CD4-positive, alpha-beta T cell treated with Interleukin-21 for 1 hour (primary cell): ENCODE data around the gene SERPINA1.
"Not testable (repeated sequence)": the region's sequence is repeated elsewhere in the genome, so short reads cannot be mapped to it uniquely, and the experiment has no call there.

Experiments used
- DNase-seq: peaks from one replicate; pipeline ENCODE4 v3.0.0-alpha.2; 2020

SERPINA1 gene

DNA sequence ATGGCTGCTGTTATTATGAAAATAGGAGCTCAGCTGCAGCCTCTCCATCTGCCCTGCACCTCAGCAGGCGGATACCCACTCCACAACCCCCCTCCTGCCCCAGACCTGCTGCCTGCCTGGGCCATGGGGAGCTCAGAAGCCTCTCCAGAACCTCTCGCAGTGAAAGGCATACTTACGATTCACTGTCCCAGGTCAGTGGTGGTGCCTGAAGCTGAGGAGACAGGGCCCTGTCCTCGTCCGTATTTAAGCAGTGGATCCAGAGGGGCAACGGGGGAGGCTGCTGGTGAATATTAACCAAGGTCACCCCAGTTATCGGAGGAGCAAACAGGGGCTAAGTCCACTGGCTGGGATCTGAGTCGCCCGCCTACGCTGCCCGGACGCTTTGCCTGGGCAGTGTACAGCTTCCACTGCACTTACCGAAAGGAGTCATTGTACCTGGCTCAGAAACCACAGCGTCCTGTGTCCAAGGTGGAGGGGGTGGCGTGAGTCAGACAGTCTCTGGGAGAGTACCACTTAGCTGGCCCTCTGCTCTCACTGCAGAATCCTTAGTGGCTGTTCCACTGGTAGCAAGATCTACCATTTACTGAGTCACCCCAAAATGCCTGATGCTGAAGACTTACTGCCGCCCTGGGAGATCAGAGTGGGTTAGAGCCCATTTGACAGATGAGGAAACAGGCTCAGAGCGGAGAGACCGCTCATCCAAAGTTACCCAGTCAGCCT is at the start of gene SERPINA1:
TSS of gene SERPINA1 (minus strand) at position 219 of the 720 bp plus-strand sequence. CDS start 5,365 bp downstream, outside the sequence.
- DNase-seq: no peak

DNA sequence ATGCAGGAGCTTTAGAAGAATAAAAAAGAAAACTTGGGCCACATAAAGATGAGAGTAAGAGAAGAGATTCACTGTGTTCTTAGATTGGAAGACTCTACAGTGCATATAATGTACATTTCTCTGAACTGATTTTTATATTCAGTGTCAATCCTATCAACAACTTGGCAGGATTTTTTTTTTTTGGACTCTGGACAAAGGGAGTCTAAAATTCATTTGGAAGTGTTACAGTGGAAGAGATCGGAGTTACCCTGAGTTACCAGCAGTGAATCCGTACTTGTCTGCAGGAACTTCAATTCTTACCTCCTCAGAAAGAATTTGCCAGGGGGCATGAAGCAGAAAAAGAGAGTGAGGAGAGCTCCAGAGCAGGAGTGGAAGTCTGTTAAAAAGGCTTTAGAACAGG is 40.2 kb upstream of the SERPINA1 start:
- no peak for DNase-seq

DNA sequence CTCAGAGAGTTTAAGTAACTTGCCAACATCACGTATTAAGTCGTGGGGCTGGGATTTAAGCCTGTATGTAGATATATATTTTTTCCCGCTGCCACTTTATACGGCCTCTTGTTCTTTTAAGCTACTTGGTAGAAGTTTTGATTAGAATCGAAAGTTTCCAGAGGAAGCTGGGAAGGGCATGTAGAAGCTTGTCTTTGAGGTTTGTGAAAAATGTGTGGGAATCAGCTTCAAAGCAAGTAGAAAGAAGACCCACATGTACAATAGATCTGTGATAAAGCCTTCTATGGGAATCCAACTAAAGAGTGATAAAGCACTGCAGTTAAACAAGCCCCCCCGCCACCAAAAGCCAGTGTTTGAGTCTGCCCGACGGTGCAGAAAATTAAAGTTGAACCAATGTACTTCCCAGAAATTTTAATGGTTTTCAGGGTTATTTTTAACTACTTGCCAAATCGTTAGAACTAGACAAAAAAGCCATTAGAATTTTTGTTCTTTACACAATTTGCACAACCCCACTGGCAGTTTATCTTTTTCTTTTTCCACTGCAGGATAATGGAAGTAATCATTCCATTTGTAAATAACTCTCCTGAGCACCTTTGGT is 38.7 kb upstream of the SERPINA1 start:
- no peak for DNase-seq

DNA sequence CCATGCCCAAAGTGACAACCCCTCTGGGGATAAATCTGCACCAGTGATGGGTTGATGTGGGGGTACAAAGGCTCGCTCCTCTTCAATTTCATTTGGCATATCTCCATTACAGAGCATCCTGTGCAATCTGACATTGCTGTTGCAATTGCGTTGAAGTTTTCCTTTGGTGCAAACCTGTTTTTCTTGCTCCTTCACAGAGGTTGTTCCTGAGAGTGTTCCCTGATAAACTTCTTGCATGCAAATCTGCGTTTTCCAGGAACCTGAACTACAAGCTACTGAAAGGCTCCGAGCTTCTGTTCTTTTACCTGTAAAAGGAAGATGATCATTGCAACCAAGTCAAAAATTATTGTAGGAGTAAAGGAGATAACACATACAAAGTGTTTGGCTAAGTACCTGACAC is 38.1 kb upstream of the SERPINA1 start:
- DNase-seq: no peak

DNA sequence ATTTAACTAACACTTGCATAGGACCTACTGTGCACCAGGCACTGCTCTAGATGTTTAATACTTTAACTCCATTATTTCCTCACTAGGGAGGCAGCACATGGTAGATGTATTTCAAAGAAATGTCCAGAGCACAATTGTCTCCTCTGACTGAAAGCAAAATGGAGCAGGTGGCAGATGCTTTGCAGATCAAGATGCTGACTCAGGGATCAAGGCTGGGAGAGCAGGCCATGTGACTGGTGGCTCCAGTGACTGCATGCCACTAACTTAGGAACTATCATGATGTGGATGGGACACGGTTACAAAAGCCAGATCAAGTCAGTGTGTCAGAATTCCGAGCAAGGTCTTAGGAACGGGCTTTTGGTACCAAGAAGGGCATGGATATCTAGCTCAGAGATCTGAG is 36.0 kb upstream of the SERPINA1 start:
- no peak for DNase-seq

DNA sequence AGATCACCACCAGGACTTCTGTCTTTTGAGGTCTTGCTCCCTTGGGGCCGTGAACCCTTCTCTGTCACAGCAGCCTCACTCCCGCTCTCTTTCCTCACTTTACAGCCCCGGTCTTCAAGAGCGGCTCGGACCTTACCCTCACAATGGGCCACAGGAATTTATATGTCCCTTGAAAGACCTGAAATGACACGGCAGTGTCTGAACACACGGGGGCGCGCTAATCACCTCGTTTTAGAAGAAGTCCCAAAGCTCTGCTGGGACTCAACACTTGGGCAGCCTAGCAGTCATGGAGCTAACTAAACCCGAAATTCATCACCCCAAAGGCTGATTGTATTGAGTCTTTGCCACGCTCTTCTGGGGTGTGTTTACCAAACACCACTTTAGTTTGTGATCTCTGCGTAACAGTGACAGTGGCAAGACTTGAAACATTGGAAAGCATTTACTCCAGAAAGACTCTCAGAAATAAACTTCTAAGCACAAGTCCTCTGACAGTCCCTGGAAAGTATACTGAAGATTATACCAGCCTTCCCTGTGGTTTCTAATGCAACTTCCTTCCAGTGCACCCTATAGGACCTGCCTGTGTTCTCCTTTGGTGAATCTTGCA is 35.2 kb upstream of the SERPINA1 start:
- DNase-seq: peak; percentile 10

DNA sequence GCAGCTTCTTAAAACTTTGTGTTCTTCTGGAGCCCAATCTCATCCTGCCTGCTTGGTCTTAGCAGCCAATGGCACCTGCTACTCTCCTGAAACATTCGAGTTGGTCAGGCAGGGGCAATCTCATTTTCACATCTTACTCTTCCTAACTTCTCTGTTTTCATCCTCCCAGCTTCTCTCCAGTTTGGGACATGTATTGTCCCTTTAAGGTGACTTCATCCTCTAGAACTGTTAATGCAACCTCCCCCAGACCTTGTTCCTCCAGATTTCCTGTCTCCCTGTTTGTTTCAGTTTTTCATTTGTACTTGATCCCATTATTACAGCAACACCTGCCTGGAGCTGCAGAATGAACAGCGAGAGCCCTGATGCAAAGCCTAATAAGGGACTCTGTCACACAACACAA is 32.9 kb upstream of the SERPINA1 start:
- DNase-seq: no peak

DNA sequence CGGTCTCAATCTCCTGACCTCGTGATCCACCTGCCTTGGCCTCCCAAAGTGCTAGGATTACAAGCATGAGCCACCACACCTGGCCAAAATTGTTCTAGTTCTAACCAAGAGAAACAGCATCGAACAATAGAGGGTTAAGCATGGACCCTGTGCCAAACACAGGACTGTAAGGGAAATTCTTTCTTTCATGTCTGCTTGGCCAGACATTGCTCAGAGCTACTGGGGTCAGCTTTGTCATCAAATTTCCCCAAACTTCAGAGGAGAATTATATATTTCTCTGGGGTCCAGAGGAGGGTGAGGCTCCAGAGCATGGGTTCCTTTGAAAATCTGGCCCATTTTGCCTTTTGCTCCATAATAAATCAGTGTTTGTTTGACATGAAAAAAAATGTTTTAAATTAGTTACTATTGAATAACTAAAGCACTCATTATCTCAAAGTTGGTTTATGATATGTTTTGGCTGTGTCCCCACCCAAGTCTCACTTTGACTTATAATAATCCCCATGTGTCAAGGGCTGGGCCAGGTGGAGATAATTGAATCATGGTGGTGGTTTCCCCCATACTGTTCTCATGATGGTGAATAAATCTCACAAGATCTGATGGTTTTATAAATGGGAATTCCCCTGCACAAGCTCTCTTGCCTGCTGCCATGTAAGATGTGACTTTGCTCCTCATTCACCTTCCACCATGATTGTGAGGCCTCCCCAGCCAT is 29.2 kb upstream of the SERPINA1 start:
- DNase-seq: not testable (repeated sequence)

DNA sequence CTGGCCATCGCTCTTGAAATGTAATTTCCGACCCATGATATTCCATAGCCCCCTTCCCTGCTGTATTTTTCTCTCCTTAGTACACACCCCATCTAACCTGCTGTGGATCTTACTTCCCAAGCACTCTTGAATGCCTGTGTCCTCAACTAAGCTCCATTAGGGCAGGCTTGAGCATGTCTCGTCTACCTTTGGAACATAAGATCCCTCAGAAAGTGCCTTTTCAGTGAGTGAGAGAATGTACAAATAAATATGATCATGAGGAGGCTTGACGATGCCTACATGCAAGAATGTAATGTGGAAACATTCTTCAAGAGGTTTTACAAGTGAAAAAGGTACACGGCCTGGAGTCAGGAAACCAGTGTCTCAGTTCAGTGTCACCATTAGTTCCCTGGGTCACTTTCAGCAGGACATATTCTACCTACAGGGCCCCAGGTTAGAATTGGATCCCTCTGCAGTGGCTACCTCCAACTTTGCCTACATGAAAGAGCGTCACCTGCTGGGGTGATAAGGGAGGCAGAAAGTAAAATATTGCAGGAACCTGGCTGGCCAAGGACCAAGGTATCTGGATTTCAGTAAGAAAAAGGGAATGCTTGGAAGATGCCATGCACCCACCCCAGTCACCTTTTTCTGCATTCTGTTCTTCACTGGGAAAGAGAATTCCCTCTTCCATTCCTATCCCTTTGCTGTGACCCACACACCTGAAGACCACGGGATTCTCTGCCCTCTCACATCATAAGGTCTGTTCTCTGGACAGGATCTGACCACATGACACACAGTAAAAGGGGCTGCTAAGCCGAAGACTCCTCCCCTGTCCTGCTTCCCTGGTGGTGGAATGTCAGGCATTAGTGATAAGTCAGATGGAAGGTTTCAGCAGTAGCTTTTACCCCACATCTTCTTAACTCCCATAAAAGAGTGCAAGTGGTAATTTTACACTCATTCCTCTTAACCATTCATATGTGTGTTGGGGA is 24.6 kb upstream of the SERPINA1 start:
- DNase-seq: no peak

DNA sequence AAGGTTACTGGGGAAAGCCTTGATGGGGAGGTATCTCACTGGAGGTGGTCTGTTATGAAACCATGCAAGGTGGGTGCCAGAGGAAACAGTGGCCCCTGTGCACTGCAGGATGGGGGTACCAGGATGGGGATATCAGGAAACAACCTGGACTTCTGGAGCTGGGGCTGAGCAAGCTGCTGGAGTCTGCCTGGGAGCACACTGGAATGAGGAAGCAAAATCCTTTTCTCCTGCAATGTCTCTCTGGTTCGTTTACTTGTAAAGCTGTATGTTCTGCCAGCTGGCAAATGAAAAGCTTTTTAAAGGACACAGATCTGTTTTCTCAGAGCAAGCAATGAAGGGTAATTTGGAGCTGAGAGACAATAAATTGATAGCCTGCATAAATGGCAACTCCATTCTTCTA is 23.2 kb upstream of the SERPINA1 start:
- DNase-seq: no peak

DNA sequence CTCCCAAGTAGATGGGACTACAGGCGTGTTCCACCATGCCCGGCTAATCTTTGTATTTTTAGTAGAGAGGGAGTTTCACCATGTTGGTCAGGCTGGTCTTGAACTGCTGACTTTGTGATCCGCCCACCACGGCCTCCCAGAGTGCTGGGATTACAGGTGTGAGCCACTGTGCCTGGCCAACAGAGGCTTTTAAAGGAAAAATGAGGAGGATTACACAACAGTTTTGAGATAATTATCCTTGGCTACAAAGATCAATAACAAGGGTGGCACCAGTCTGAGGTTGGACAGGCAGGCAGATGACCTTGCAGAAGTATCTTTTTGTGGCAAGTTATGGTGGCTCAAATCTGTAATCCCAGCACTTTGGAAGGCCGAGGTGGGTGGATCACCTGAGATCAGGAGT is 21.0 kb upstream of the SERPINA1 start:
- DNase-seq: not testable (repeated sequence)

DNA sequence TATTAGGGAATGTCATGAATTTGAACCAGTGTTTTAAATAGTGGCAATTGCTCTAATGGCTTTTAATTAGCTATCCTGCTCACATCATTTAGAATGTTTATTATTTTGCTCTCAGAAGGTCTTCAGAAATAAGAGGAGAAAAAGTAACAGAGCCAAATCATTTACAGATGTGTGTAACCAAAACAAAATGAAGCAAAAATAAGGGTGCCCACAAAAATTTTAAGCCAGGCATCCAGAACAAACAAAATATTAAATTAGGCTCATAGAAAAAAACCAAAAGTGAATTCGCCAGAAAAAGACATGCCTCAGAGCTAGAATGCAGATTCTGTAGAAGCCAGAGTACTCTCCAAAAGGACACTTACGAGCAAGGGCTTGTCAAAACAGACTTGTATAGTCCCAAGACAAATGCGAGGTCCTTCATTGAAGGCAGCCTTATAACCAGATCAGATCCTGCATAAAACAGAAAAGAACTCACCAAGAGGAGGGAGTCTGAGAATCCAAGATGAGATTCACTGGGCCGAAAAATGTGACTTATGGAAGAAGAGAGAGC is 20.2 kb upstream of the SERPINA1 start:
- DNase-seq: no peak

DNA sequence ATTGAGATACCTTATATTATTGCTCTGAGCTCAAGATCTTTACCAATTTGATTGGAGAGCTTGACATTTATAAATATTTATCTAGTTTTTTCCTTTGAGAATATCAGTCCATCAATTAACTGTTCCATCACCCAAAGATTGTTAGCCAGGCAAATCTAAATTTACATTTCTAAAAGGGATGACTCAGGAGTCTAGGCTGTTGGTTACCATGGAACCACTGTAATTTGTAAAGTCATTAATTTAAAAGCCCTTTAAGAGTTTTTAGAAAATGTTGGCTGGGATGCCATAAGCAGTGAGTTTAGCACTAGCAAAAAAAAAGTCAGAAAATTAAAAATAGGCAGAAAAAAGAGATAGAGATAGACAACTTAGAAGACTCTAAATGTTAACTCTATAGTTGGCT is 19.5 kb upstream of the SERPINA1 start:
- DNase-seq: no peak

DNA sequence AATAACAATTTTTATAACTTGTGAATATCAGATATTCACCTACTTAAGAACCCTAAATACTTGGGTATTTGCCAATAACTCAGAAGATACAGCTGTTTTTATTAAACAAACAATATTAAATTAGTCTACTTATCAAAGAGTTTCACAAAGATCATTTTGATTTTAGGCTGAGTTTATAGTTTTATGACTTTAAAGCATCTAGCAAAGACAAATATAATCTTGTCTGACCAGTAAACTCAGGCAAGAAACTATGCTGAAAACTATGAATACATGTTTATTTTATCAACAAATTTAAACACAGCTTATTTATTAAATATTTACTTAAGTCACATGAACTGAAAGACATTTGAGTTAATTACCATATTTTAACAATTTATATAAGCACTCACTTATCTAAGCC is 18.5 kb upstream of the SERPINA1 start:
- DNase-seq: no peak

DNA sequence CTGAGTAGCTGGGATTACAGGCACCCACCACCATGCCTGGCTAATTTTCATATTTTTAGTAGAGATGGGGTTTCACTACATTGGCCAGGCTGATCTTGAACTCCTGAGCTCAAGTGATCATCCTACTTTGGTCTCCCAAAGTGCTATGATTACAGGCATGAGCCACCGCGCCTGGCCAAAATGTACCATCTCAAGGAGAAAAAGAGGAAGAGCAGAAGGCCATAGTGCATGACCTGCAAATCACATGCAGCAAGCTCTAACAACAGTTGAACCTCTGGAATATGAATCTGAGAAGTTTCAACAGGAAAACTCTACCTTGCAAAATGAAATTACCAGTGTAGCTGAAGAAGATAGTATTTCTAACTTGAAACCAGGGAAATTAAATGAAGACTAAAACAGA is 17.1 kb upstream of the SERPINA1 start:
- no peak for DNase-seq

DNA sequence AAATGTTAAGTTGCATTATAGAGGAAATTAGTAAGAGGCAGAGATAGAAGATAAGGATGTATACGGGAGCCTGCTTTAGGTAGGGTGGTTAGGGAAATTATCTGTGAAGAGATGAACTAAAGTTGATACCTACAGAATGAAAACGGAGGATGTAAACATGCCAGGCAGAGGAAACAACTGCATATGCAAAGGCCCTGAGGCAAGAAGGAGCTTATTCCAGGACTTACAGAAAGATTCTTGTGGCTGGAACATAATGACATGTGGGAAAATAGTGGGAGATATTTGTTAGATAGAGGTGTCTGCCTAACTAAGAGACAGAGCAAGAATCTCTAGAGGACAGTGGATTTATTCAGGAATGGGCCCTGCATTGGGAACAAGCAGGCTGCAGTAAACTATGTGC is 16.2 kb upstream of the SERPINA1 start:
- DNase-seq: no peak

DNA sequence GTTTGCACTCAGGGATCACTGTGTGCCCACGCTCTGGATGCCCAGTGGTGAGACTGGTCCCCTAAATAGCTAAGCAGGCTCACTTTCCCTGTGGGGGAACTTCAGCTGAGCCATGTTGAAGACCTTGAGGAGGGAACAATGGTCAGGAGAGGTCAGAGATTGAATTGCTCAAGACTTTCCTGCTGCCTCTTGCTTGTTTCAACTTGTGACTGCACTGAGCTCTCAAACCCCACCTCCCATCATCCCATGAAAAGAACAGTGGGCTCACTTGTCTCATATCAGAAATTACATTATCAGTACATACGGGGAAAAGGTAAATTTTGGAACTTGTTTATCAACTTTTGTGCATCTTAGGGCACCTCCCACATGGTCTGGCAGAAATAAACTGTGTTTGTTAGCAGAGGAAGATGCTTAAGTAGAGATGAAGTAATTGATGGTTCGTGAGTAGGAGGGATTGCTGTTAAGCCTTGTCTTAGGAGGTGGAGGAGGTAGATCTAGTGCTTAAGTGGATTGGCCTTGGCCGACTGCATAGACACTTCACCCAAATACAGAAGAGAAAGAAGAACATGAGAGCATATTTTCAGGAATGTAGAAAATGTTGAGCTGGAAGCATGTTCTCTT is 15.0 kb upstream of the SERPINA1 start:
- DNase-seq: no peak

DNA sequence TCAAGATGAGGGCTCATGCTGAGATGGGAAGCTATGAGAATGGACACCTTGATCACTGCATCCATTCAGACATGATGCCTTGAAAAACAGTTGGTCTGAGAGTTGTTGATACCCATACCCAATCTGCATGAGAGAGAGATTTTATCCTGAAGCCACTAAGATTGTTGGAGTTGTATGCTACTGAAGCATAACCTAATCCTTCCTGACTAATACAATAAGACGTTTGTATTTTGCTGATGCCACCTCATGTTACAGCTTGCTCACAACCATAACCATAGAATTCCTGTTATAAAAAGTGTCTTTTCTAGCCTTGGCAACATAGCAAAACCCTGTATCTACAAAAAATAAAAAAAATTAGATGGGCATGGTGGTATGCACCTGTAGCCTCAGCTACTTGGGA is 12.7 kb upstream of the SERPINA1 start:
- no peak for DNase-seq

DNA sequence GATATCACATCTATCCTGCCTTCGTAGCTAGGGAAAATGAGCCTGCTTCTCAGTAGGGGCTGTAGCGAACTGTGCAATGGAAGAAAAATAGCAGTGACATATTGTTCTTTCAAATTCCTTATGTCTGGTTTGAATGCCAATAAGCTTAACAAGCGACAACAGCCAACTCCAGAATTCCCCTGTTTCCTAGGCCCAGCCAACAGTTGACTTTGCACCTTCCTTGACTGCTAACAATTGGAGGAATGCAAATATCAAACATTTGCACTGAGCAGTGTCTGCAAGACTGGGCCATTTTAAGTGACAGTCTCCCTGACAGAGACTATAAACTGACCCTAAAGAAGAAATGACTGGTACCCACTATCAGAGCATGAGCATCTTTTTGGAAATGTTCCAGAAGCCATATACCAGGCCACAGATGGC is 12.0 kb upstream of the SERPINA1 start:
- DNase-seq: no peak

DNA sequence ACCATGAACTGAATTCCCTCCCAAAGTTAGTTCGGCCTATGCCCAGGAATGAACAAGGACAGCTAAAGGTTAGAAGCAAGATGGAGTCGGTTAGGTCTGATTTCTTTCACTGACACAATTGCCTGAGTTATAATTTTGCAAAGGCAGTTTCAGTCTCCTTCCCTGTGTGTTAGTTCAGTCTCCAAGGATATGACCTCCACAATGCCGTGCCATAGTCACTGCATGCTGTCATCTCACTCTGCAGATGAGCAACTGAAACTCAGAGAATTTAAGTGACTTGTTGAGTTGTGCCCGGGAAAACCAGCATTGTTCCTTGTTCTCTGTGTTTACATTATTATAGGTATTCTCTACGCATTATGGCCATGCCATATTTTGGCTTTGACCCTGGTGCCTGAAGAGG is 10.1 kb upstream of the SERPINA1 start:
- no peak for DNase-seq

DNA sequence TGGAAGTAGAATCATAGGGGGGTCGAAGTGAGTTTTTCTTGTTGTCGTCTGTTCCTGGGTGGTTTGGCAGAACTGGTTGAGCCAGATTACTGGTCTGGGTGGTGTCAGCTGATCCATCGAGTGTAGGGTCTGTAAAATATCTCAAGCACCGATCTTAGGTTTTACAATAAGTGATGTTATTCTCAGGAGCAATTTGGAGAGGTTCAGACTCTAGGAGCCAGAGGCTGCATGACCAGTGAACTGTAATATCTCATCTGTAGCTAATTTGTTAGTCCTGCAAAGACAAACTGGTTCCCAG is 9.7 kb upstream of the SERPINA1 start:
- no peak for DNase-seq
